NCI-H1930 (cell line): ENCODE results near the gene DDX41.
"Not testable (repeated sequence)": the region's sequence is repeated elsewhere in the genome, so short reads cannot be mapped to it uniquely, and the experiment has no call there.

Experiments
- DNase-seq, 2 experiments: peaks; one replicate each; lab custom pipeline; 2025; lab: John Stamatoyannopoulos, UW

The DDX41 gene

GRCh38 chr5:177537389-177538361 is 20.9 kb upstream of the DDX41 start:
- no peak for DNase-seq

- no peak for DNase-seq
Observed at GRCh38 chr5:177536386-177536785, 19.6 kb upstream of the DDX41 start.

GRCh38 chr5:177535125-177535524 is 18.4 kb upstream of the DDX41 start:
- no peak for DNase-seq

- DNase-seq = not testable (repeated sequence)
Observed at GRCh38 chr5:177534433-177534832, 17.7 kb upstream of the DDX41 start.

DNA sequence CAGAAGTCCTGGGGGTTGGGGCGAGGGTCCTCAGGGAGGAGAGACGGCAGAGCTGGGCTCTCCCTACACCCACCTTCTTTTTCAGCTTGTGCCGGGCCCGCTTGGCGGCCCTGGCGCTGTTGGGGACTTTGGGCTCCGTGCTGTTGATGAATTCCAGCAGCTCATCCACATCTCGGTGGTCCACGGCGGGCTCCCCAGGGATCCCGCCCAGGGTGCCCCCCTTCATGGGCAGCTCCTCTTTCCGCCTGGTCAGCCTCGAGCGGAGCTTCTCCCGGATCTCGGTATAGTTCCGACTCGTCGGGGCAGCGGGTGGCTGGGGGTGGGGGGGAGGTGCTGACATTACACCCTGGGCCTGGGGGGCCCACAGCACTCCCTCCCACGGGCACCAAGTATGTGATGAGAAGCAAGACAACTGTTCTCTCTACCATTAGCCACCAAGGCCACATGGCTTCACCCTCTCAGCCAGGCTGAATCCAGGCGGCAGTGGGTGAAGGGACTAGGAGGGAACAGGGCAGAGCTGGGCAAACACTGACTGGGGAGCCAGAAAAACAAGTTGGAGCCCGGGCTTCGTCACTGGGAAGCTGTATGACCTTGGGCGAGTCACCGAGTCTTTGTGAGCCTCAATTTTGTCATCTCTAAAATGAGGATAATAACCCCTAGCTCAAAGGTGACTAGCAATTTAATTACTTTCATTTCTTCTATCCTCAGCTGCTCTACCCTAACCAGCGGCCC is 14.6 kb upstream of the DDX41 start:
- no peak for DNase-seq

- DNase-seq = no peak
Observed at GRCh38 chr5:177530638-177531037, 13.9 kb upstream of the DDX41 start.

GRCh38 chr5:177529247-177530203 is 12.8 kb upstream of the DDX41 start:
- DNase-seq = no peak

DNA sequence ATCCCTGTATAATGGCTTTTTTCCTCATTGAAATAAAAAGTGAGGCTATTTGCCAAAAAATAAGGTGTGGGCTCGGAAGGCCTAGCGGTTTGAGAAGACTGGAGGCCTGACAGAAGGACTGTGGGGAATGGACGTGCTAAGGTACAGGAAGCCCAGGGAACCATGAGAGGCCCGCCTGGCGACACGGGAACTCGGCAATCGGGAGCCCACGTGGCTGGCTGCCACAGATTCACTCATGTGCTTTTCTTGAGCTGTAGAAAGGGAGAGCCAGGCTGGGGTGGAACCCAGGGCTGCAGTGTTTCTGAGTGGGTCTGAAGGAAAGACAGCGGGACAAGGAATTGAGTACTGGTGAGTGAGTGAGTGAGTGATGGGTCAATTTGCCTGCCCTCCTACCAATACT is 11.9 kb upstream of the DDX41 start:
- no peak for DNase-seq

GRCh38 chr5:177527595-177527994 is 10.8 kb upstream of the DDX41 start:
- no peak for DNase-seq

GRCh38 chr5:177526791-177527190 is 10.0 kb upstream of the DDX41 start:
- DNase-seq = no peak

DNA sequence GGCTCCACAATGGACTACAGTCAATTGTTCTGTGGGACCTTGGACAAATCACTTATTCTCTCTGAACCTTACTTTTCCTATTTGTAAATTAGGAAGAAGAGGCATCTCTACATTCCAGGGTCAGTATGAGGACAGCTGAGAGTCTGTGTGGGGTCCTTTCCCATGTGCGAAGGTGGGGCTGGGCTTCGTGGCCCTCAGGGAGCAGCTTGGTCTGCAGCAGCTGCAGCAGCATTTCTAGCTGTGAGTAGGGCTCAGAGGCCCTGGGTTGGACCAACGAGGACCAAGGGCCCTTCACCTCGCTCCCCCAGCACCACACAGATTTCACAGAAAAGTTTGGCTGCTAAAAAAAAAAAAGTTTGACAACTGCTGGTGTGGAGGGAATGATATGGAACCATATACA is 9.4 kb upstream of the DDX41 start:
- no peak for DNase-seq

GRCh38 chr5:177524941-177525655 is 8.3 kb upstream of the DDX41 start:
- DNase-seq = no peak

- DNase-seq = no peak
Observed at GRCh38 chr5:177524539-177524900, 7.8 kb upstream of the DDX41 start.

- no peak for DNase-seq
Observed at GRCh38 chr5:177523711-177524538, 7.2 kb upstream of the DDX41 start.

- DNase-seq = no peak
Observed at GRCh38 chr5:177520916-177521513, 4.3 kb upstream of the DDX41 start.

- DNase-seq = no peak
Observed at GRCh38 chr5:177520271-177520670, 3.5 kb upstream of the DDX41 start.

- no peak for DNase-seq
Observed at GRCh38 chr5:177519463-177520235, 2.9 kb upstream of the DDX41 start.

DNA sequence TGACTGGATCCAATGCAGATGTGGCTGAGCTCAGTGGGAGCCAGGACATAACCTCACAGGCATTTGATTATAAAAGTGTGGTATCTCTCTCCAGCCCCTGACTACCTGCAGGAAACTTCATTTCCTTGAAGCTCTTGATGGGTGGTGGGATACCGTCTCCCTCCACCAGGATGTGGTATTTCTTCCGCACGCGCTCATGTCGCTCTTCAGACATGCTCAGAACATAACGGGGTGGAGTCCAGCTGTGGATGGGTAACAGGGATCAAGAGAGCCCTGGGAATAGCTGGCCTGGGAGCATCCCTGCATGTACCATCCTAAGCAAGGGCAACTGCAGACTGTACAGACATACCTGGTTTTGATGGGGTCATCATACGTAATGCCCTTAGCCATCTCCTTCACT is 1.2 kb downstream of the DDX41 start:
- no peak for DNase-seq

- DNase-seq = no peak
Observed at GRCh38 chr5:177514541-177514940, 2.2 kb downstream of the DDX41 start.
